PC-3 (cell line): ENCODE data around the gene UTF1. TPM values are rescaled to one million over a fixed set of nuclear protein-coding genes. Genes with fewer than 3 reads are reported as not detected.
A peak's percentile ranks its signal among the peaks of the same experiment; 100 is the strongest.

Experiments
- ATAC-seq: fragments of 200-7000 bp; cut with Tn5 transposase; 2 replicates; pipeline ENCODE4 v1.9.1; 2020; ENCODE audit warnings: mild to moderate bottlenecking, moderate library complexity
- BruUV-seq: library from RNA; stranded (reverse); fragments of 400-500 nt; replicated peaks from 2 replicates; lab custom pipeline; 2021; lab: Mats Ljungman, UMichigan
- CTCF ChIA-PET: fragments of 300-600 bp; sonication (Branson Sonifier 250); formaldehyde crosslinking; loops from one replicate; lab custom pipeline; 2022; ENCODE audit warnings: antibody characterized with exemption; lab: Charles Lee
- POLR2A ChIA-PET: fragments of 300-600 bp; sonication (Branson Sonifier 250); formaldehyde crosslinking; loops from one replicate; lab custom pipeline; 2022; ENCODE audit warnings: antibody characterized with exemption; ENCODE audit not compliant: unreplicated experiment; lab: Charles Lee
- DNase-seq: peaks from one replicate; pipeline ENCODE4 v3.0.0-alpha.2; 2015
- H2AFZ ChIP-seq: fragments of 300-600 bp; sonication (generic); 2 replicates; pipeline ENCODE4 v1.6.0; 2016; ENCODE audit warnings: antibody characterized with exemption, low read length
- H3F3A ChIP-seq: fragments of 300-600 bp; sonication (generic); one replicate; pipeline ENCODE4 v1.6.0; 2017; ENCODE audit warnings: antibody characterized with exemption, low read length, control low read depth, mild to moderate bottlenecking; ENCODE audit not compliant: unreplicated experiment
- H3K27ac ChIP-seq: fragments of 300-600 bp; sonication (generic); 2 replicates; pipeline ENCODE4 v1.5.1; 2016; ENCODE audit warnings: mild to moderate bottlenecking, low read length
- H3K27me3 ChIP-seq: fragments of 300-600 bp; sonication (generic); 2 replicates; pipeline ENCODE4 v1.6.1; 2016; ENCODE audit warnings: low read length, mixed read lengths
- H3K36me3 ChIP-seq: fragments of 300-600 bp; sonication (generic); 2 replicates; pipeline ENCODE4 v1.6.1; 2016; ENCODE audit warnings: low read depth, mixed run types, low read length, mixed read lengths
- H3K4me1 ChIP-seq: fragments of 300-600 bp; sonication (generic); 2 replicates; pipeline ENCODE4 v1.5.1; 2016; ENCODE audit warnings: low read length; ENCODE audit not compliant: insufficient read depth
- H3K4me2 ChIP-seq: fragments of 300-600 bp; sonication (generic); 2 replicates; pipeline ENCODE4 v1.6.0; 2016; ENCODE audit warnings: low read length
- H3K4me3 ChIP-seq: fragments of 300-600 bp; sonication (generic); 2 replicates; pipeline ENCODE4 v1.5.1; 2016; ENCODE audit warnings: mild to moderate bottlenecking, low read length, mixed read lengths
- H3K79me2 ChIP-seq: fragments of 300-600 bp; sonication (generic); 2 replicates; pipeline ENCODE4 v1.6.1; 2017; ENCODE audit warnings: low read length, mixed read lengths
- H3K9ac ChIP-seq: fragments of 300-600 bp; sonication (generic); 2 replicates; pipeline ENCODE4 v1.6.0; 2016; ENCODE audit warnings: mild to moderate bottlenecking, low read length
- H3K9me2 ChIP-seq: fragments of 300-600 bp; sonication (generic); replicated peaks from 2 replicates; pipeline ENCODE4 v1.6.1; 2016; ENCODE audit warnings: mixed run types, low read length, mixed read lengths
- H3K9me3 ChIP-seq: fragments of 300-600 bp; sonication (generic); 2 replicates; pipeline ENCODE4 v1.6.1; 2016; ENCODE audit warnings: low read length, mixed read lengths
- H4K20me1 ChIP-seq: fragments of 300-600 bp; sonication (generic); 2 replicates; pipeline ENCODE4 v1.6.1; 2016; ENCODE audit warnings: low read length, mixed read lengths
- CTCF ChIP-seq: fragments of 300-600 bp; sonication (generic); conservative IDR thresholded peaks from 2 replicates; pipeline ENCODE4 v1.5.1; 2017; ENCODE audit warnings: antibody characterized with exemption, low read depth, mild to moderate bottlenecking, low read length
- EZH2 ChIP-seq: fragments of 300-600 bp; sonication (generic); IDR thresholded peaks from one replicate; pipeline ENCODE4 v1.6.1; 2017; ENCODE audit warnings: antibody characterized with exemption, mild to moderate bottlenecking, low read length; ENCODE audit not compliant: unreplicated experiment
- EZH2phosphoT487 ChIP-seq: fragments of 300-600 bp; sonication (generic); IDR thresholded peaks from 2 replicates; pipeline ENCODE4 v1.6.1; 2018; ENCODE audit warnings: mild to moderate bottlenecking, antibody characterized with exemption, low read length, borderline replicate concordance
- intact Hi-C: fragments of 100-400 bp; cut with micrococcal nuclease; formaldehyde crosslinking; loops from 2 replicates; pipeline ENCODE4 v1.9.0; 2023
- total RNA-seq: library from RNA; depleted of rRNA; stranded (reverse); fragments of >200 nt; gene quantifications from 2 replicates; pipeline ENCODE4 v1.2.3, GENCODE V29; 2014

UTF1 gene
- total RNA-seq, 1 experiment from 2014 or later: not detected

GRCh38 chr10:133237588-133238465 is 7.8 kb downstream of the UTF1 start, which contains the start of gene VENTX:
Gene VENTX, plus strand, starts transcription at chr10:133237855. Its CDS starts 60 bp downstream, at chr10:133237915.
- BruUV-seq: no TSS peak
- Histone ChIP-seq H3K4me3 (no peak within 1 kb of the TSS), H3K27ac (no peak within 1 kb of the TSS), H3K9me3 (no peaks in the 10 kb centered on the region), H3K36me3 (no peaks in the 10 kb centered on the region), H3K4me2 (no peak within 1 kb of the TSS), H3K9ac (no peak within 1 kb of the TSS), H2AFZ (no peak within 1 kb of the TSS), H3K9me2 (no peaks in the 10 kb centered on the region), H3K27me3 (peaks cover 30% of the 10 kb centered on the region), H3K79me2 (no peaks in the 10 kb centered on the region), H4K20me1 (no peaks in the 10 kb centered on the region), H3K4me1 (no peaks in the 10 kb centered on the region), H3F3A (no peaks in the 10 kb centered on the region)
- intact Hi-C loops: no loop called here
- no peak for ATAC-seq
- TF ChIP-seq EZH2 (peak; percentile 25), EZH2phosphoT487 (no peak), CTCF (no peak)
- POLR2A ChIA-PET: no interaction called here
- DNase-seq: no peak
- CTCF ChIA-PET: no interaction called here

DNA sequence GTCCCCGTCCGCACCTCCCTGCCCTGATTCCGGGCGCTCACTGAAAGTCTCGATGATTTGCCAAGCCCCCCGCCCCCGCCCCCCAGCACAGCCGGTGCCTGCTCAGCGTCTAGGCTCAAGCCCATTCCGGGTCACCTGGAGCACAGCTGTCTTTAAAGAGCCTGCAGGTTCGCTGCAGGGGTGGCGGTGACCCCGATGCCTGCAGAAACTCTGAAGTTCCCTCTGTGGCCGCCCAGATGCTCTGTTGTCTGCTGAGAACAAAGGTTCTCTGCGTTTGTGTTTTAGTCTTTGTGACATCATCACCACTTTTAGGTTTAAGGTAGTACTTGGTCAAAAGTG is 8.4 kb downstream of the UTF1 start:
- Histone ChIP-seq H3K79me2 (no peaks in the 10 kb centered on the region), H3K4me3 (no peak overlapping the region), H4K20me1 (no peaks in the 10 kb centered on the region), H3K4me1 (no peaks in the 10 kb centered on the region), H3K36me3 (no peaks in the 10 kb centered on the region), H3K27ac (no peak overlapping the region), H3K9me2 (no peaks in the 10 kb centered on the region), H3K27me3 (peaks cover 30% of the 10 kb centered on the region), H3K9me3 (no peaks in the 10 kb centered on the region), H3F3A (no peaks in the 10 kb centered on the region), H3K4me2 (no peak overlapping the region), H2AFZ (no peak overlapping the region), H3K9ac (no peak overlapping the region)
- ATAC-seq (no peak), DNase-seq (no peak)
- ChIA-PET POLR2A (no interaction called here), CTCF (no interaction called here)
- BruUV-seq: no TSS peak
- no peak for TF ChIP-seq CTCF
- no peak for TF ChIP-seq EZH2phosphoT487
- TF ChIP-seq EZH2: no peak
- intact Hi-C loops: no loop called here

GRCh38 chr10:133239990-133240389 is 10.0 kb downstream of the UTF1 start:
- peaks cover 30% of the 10 kb centered on the region for H3K27me3 ChIP-seq
- BruUV-seq: no TSS peak
- no peaks in the 10 kb centered on the region for H4K20me1 ChIP-seq
- H3K9me3 ChIP-seq: no peaks in the 10 kb centered on the region
- H3K9ac ChIP-seq: no peak overlapping the region
- H3F3A ChIP-seq: no peaks in the 10 kb centered on the region
- CTCF ChIA-PET: no interaction called here
- no peaks in the 10 kb centered on the region for H3K36me3 ChIP-seq
- intact Hi-C loops: no loop called here
- TF ChIP-seq EZH2phosphoT487: no peak
- TF ChIP-seq CTCF: no peak
- TF ChIP-seq EZH2: no peak
- no peak overlapping the region for H3K4me2 ChIP-seq
- H2AFZ ChIP-seq: no peak overlapping the region
- H3K9me2 ChIP-seq: no peaks in the 10 kb centered on the region
- no peak overlapping the region for H3K4me3 ChIP-seq
- POLR2A ChIA-PET: no interaction called here
- ATAC-seq (no peak), DNase-seq (no peak)
- no peaks in the 10 kb centered on the region for H3K4me1 ChIP-seq
- H3K79me2 ChIP-seq: no peaks in the 10 kb centered on the region
- no peak overlapping the region for H3K27ac ChIP-seq
